ENCODE measurements around the gene GGPS1.
A peak's percentile ranks its signal among the peaks of the same experiment; 100 is the strongest.
"Not testable (repeated sequence)": the region's sequence is repeated elsewhere in the genome, so short reads cannot be mapped to it uniquely, and the experiment has no call there.

Gene GGPS1

GRCh38 chr1:235304549-235305451 is 23.6 kb upstream of the GGPS1 start:
- DNase-seq (ENCODE audit: low spot score), result no peak

GRCh38 chr1:235307158-235308124 is 20.9 kb upstream of the GGPS1 start:
- no peak for DNase-seq (ENCODE audit: low spot score)

- not testable (repeated sequence) for DNase-seq (ENCODE audit: low spot score)
Observed at GRCh38 chr1:235309206-235309605, 19.2 kb upstream of the GGPS1 start.

- DNase-seq (ENCODE audit: low spot score), result no peak
Observed at GRCh38 chr1:235313262-235313661, 15.1 kb upstream of the GGPS1 start.

- no peak for DNase-seq (ENCODE audit: low spot score)
Observed at GRCh38 chr1:235313931-235314678, 14.3 kb upstream of the GGPS1 start.

- no peak for DNase-seq (ENCODE audit: low spot score)
Observed at GRCh38 chr1:235315173-235315572, 13.2 kb upstream of the GGPS1 start.

- no peak for DNase-seq (ENCODE audit: low spot score)
Observed at GRCh38 chr1:235315735-235316134, 12.6 kb upstream of the GGPS1 start.

GRCh38 chr1:235317168-235317567 is 11.2 kb upstream of the GGPS1 start:
- DNase-seq (ENCODE audit: low spot score), result no peak

GRCh38 chr1:235319255-235319654 is 9.1 kb upstream of the GGPS1 start:
- DNase-seq (ENCODE audit: low spot score), result no peak

- no peak for DNase-seq (ENCODE audit: low spot score)
Observed at GRCh38 chr1:235320521-235321179, 7.7 kb upstream of the GGPS1 start.

- no peak for DNase-seq (ENCODE audit: low spot score)
Observed at GRCh38 chr1:235324296-235324695, 4.1 kb upstream of the GGPS1 start.

- no peak for DNase-seq (ENCODE audit: low spot score)
Observed at GRCh38 chr1:235325139-235325538, 3.2 kb upstream of the GGPS1 start.

GRCh38 chr1:235325854-235326253 is 2.5 kb upstream of the GGPS1 start:
- no peak for DNase-seq (ENCODE audit: low spot score)

GRCh38 chr1:235326719-235327558 is 1.4 kb upstream of the GGPS1 start:
- DNase-seq (ENCODE audit: low spot score), result no peak

- DNase-seq (ENCODE audit: low spot score), result no peak
Observed at GRCh38 chr1:235327559-235328270, 655 bp upstream of the GGPS1 start, which contains the start of gene ARID4B. TSS of gene ARID4B (minus strand) at chr1:235328179. CDS start at chr1:235326919, 1,260 bp downstream.

GRCh38 chr1:235329139-235329902 is 951 bp downstream of the GGPS1 start:
- peak; percentile 59 for DNase-seq (ENCODE audit: low spot score)

GRCh38 chr1:235330918-235331285 is 2.5 kb downstream of the GGPS1 start:
- DNase-seq (ENCODE audit: low spot score), result no peak

GRCh38 chr1:235331401-235331800 is 3.0 kb downstream of the GGPS1 start:
- DNase-seq (ENCODE audit: low spot score), result no peak

- DNase-seq (ENCODE audit: low spot score), result peak; percentile 48
Observed at GRCh38 chr1:235336903-235337302, 8.5 kb downstream of the GGPS1 start.

Measured in hematopoietic multipotent progenitor cell treated with erythropoietin and hydrocortisone succinate and interleukin-3 and kit ligand, for 15 days (in vitro differentiated cells).